ENCODE data around the gene ZBTB42. TPM values are rescaled to one million over a fixed set of nuclear protein-coding genes. Genes with fewer than 3 reads are reported as not detected.
A peak's percentile ranks its signal among the peaks of the same experiment; 100 is the strongest.
"Not testable (repeated sequence)": the region's sequence is repeated elsewhere in the genome, so short reads cannot be mapped to it uniquely, and the experiment has no call there.

The ZBTB42 gene
- total RNA-seq, 2 donors from 2014 or later = 6.6 to 7.0 TPM

- no peak overlapping the region for H3K27ac ChIP-seq
- peak; percentile 40 for TF ChIP-seq CTCF (IDR thresholded peaks at IDR 0.05)
- H3K36me3 ChIP-seq = no peaks in the 10 kb centered on the region
- intact Hi-C loops (cut with DNase I) = loop anchor here (2.0 kb wide), 1 partner anchor 59 kb away; no protein-coding TSS in a partner anchor
- peak overlapping the region; percentile 63 for H3K4me3 ChIP-seq
- no peaks in the 10 kb centered on the region for H3K9me3 ChIP-seq
- H3K9ac ChIP-seq (ENCODE audit: low read depth in 2 of 2, low read length in 2 of 2) = peak overlapping the region; percentile 55 to 66
- peaks cover 13% of the 10 kb centered on the region for H3K4me1 ChIP-seq
- peak; percentile 44 for DNase-seq
- no peaks in the 10 kb centered on the region for H3K27me3 ChIP-seq
Observed at GRCh38 chr14:104827177-104828055, 26.5 kb downstream of the ZBTB42 start.

GRCh38 chr14:104830781-104831180 lies 29.9 kb downstream of the ZBTB42 start:
- no peaks in the 10 kb centered on the region for H3K36me3 ChIP-seq
- H3K4me3 ChIP-seq = no peak overlapping the region
- H3K27me3 ChIP-seq = no peaks in the 10 kb centered on the region
- no peak for TF ChIP-seq CTCF (IDR thresholded peaks at IDR 0.05)
- H3K4me1 ChIP-seq = peaks cover 10% of the 10 kb centered on the region
- no peak overlapping the region for H3K27ac ChIP-seq
- H3K9me3 ChIP-seq = no peaks in the 10 kb centered on the region
- no peak overlapping the region for H3K9ac ChIP-seq (ENCODE audit: low read depth in 2 of 2, low read length in 2 of 2)
- DNase-seq = no peak
- intact Hi-C loops (cut with DNase I) = no loop called here

GRCh38 chr14:104836171-104836935 lies 35.5 kb downstream of the ZBTB42 start:
- H3K36me3 ChIP-seq; H3K9ac ChIP-seq (ENCODE audit: low read depth in 2 of 2, low read length in 2 of 2); H3K9me3 ChIP-seq; H3K27ac ChIP-seq; H3K4me1 ChIP-seq; intact Hi-C loops (cut with DNase I); H3K27me3 ChIP-seq; DNase-seq; H3K4me3 ChIP-seq: not testable (repeated sequence)

GRCh38 chr14:104841730-104842129 lies 40.8 kb downstream of the ZBTB42 start:
- intact Hi-C loops (cut with DNase I) = no loop called here
- Histone ChIP-seq H3K4me3 (no peak overlapping the region), H3K36me3 (no peaks in the 10 kb centered on the region), H3K27ac (no peak overlapping the region), H3K27me3 (peaks cover 35% of the 10 kb centered on the region), H3K9me3 (no peaks in the 10 kb centered on the region), H3K9ac (ENCODE audit: low read depth in 2 of 2, low read length in 2 of 2) (no peak overlapping the region), H3K4me1 (no peaks in the 10 kb centered on the region)
- DNase-seq = no peak
- no peak for TF ChIP-seq CTCF (IDR thresholded peaks at IDR 0.05)

- DNase-seq = no peak
- Histone ChIP-seq H3K4me3 (no peak overlapping the region), H3K4me1 (no peaks in the 10 kb centered on the region), H3K36me3 (no peaks in the 10 kb centered on the region), H3K27ac (no peak overlapping the region), H3K9ac (ENCODE audit: low read depth in 2 of 2, low read length in 2 of 2) (no peak overlapping the region), H3K27me3 (peaks cover 35% of the 10 kb centered on the region), H3K9me3 (no peaks in the 10 kb centered on the region)
- TF ChIP-seq CTCF (IDR thresholded peaks at IDR 0.05) = no peak
- intact Hi-C loops (cut with DNase I) = no loop called here
Observed at GRCh38 chr14:104843006-104843405, 42.1 kb downstream of the ZBTB42 start.
